ENCODE results near the gene HEXD.
"Not testable (repeated sequence)": the region's sequence is repeated elsewhere in the genome, so short reads cannot be mapped to it uniquely, and the experiment has no call there.

HEXD gene

DNA sequence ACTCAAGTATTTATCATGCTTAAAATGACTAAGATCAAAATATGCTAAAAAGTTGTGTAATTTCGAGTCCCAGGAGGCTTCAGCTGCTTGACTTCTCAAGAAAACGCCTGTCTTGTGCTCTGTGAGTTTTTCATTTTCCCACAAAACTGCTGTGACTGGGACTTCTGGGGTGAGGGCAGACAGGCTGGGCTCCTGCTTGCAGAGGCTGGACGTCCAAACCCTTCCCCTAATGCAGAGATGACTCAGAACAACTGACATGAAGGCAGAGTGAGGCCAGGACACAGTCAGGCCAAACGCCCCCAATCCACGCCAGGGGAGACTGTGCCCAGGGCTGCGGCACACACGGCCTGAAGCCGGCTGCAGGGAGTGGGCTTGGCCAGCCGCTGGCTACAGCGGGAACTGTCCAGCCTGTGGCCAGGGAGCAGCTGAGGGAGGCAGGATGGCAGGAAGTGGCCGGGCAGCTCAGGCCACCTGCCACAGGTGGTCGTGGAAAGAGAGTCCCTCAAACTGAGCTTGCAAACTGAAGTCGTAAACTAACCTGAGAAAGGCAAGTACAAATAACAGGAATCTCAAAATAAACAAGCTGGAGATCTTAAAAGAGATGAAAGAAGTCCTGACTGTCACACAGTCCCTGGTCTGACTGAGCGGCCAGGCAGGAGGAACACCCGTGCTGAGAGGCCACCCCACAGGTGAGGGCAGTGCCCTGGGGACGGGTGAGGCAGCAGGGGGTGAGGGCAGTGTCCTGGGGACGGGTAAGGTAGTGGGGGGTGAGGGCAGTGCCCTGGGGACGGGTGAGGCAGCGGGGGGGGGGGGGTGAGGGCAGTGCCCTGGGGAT is 21.3 kb upstream of the HEXD start:
- DNase-seq (ENCODE audit: low read depth): peak; percentile 75

GRCh38 chr17:82397449-82398335 is 20.5 kb upstream of the HEXD start:
- no peak for DNase-seq (ENCODE audit: low read depth)

GRCh38 chr17:82399041-82399441 is 19.1 kb upstream of the HEXD start:
- DNase-seq (ENCODE audit: low read depth): no peak

DNA sequence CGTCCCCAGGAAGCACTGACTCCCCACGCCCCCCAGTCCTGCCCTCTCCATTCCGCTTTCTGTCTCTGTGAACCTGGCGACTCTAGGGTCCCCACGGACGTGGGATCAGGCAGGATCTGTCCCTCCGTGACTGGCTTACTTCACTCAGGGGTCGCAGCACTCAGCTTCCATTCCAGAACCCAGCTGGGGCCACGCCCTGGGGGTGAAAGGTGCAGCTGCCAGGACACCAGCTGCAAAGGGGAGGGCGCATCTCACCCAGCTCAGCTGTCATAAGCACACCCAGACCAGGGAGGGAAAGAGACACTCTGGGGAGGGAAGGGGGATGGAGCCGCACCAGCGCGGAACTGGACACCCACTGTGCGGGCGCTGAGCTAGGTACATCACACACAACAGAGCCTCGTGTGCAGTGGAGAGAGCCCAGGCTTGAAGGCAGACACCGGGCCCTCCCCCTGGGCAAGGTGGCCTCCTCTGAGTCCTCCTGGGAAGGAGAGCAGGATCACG is 18.5 kb upstream of the HEXD start:
- DNase-seq (ENCODE audit: low read depth): no peak

- DNase-seq (ENCODE audit: low read depth): no peak
Measured at GRCh38 chr17:82400206-82400605, 17.9 kb upstream of the HEXD start.

DNA sequence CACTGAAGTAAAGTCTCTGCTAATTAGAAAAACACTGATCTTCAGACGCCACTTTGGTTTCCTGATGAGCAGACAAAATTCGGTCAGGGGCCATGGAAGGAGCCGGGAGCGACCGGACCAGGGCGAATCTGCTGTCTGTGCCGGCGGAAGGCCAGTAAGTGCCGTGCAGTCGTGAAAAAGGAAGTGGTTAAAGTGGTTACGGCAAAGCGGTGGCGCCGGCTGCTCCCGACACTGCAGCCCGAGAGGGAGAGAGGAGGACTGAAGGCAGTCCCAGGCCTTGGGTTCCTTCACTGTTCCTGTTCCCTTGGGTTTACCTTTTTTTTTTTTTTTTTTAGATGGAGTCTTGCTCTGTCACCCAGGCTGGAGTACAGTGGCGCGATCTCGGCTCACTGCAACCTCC is 17.3 kb upstream of the HEXD start:
- DNase-seq (ENCODE audit: low read depth): no peak

DNA sequence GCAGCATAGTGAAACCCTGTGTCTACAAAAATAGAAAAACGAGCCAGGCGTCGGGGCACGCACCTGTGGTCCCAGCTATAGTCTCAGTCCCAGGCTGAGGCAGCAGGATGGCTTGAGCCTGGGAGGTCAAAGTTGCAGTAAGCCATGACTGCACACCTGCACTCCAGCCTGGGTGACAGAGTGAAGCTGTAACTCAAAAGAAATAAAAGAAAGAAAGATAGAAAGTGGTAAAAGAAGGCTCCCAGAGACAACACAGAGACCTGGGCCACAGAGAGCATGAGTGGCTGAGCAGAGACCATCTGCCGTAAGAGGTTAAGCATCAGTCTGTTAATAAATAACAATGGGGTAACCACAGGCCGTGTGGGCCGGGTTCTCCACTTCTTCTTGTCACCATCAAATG is 15.3 kb upstream of the HEXD start:
- DNase-seq (ENCODE audit: low read depth): no peak

GRCh38 chr17:82403662-82404660 is 14.2 kb upstream of the HEXD start:
- no peak for DNase-seq (ENCODE audit: low read depth)

GRCh38 chr17:82405051-82405450 is 13.1 kb upstream of the HEXD start:
- DNase-seq (ENCODE audit: low read depth): no peak

- no peak for DNase-seq (ENCODE audit: low read depth)
Measured at GRCh38 chr17:82406131-82406671, 11.9 kb upstream of the HEXD start.

GRCh38 chr17:82407255-82407654 is 10.9 kb upstream of the HEXD start:
- peak; percentile 67 for DNase-seq (ENCODE audit: low read depth)

DNA sequence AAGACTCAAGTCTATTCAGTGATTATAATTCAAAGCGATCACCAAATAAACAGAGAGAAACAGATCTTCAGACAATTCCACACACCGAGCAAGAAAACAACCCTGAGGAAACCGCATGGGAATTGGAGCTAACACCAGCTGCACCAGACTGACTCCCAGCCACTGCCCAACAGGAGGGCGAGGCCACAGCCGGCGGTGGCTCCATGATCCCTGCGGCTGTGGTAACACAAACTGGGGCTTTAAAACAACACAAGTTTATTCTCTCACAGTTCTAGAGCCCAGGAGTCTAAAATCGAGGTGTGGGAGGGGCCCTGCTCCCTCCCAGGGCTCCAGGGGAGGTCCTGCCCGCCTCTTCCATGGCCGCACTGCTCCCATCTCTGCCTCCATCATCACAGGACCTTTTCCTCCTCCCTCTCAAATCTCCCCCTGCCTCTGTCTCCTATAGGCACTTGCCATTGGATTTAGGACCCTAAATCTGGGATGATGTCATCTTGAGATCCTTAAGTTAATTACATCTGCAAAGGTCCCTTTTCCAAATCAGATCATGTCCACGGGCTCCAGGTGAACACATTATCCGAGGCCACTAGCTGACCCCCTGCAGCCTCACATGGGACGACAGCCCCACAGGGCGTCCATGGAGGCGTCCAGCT is 9.7 kb upstream of the HEXD start:
- no peak for DNase-seq (ENCODE audit: low read depth)

GRCh38 chr17:82408938-82409318 is 9.2 kb upstream of the HEXD start:
- DNase-seq (ENCODE audit: low read depth): no peak

GRCh38 chr17:82410014-82410716 is 8.0 kb upstream of the HEXD start:
- no peak for DNase-seq (ENCODE audit: low read depth)

DNA sequence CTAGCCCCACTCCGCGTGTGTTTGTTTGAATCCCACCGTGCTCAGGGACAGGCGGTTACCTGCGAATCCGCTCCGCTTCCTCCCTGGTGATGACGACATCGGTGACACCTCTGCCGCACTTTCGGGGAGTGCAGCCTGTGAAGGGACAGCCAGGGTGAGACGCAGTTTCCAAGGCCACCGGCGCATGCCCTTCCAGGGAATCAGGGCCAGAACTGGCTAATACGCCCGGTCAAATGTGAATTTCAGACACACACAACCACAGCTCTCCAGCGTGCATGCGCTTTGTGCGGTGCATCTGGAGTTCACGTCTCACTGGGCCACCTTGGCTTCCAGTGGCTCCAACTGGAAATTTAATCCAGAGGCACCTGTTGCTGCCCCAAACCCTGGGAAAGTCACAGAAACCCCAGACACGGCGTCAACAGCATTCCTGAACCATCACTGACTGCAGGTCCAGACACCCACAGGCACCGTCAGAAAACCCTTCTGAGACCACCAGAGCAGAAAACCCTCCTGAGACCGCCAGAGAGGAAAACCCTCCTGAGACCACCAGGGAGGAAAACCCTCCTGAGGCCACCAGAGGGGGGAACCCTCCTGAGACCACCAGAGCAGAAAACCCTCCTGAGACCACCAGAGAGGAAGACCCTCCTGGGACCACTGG is 6.6 kb upstream of the HEXD start:
- DNase-seq (ENCODE audit: low read depth): no peak

GRCh38 chr17:82412081-82412480 is 6.1 kb upstream of the HEXD start:
- DNase-seq (ENCODE audit: low read depth): not testable (repeated sequence)

GRCh38 chr17:82412535-82413520 is 5.3 kb upstream of the HEXD start:
- no peak for DNase-seq (ENCODE audit: low read depth)

DNA sequence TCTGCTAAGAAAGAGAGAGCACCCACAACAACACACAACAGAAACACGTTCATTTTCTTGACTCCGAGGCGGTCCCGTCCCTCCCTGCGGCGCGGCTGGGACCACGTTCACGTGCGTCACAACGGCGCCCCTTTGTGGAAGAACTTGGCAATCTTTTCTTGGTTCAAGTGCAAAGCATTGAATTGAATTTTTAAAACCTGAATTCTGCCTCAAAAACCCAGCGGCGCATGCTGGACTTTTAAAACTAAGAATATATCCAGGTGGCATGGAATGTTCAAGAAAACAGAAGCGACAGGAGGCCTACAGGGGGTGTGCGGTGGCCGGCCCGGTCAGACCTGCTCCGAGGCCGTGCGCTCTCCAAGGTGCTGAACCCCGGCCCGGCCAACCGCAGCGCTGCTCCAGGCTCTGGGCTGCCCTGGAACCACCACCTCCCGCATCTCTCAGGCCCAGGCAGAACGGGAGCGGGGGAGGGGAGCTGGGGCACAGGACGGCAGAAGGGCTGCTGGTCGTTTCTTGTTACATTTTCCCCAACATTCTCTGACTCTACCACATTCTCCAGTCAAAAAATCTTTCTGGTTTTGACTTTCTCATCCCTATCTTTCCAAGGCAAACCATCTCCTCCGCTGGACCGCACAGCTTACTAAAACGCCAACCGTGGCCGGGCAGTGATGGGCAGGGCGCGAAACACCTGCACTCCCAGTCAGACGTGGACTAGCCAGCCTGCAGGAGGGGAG is 3.4 kb upstream of the HEXD start:
- peak; percentile 52 for DNase-seq (ENCODE audit: low read depth)

Data from amniotic epithelial cell (primary cell).